Measurements from ENCODE around the gene SH3D21.

SH3D21 gene

DNA sequence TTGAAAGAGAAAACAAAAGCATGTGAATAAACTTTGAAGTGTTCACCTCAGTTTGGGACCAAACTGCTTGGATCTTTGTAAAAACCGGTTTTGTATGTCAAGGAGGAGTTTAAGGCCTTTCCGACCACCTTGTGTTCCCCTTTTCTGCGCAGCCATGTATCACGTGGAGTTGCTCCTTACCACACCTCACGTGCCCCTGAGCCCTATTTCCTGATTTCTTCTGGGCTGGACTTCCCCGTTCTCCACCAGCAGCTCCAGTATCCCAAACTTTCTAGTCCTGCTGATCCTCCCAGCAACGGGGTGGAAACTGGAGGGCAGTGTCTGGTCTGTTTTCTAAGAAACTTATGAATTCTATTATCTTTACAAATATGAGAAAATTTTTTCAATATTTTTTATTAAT lies 1.6 kb upstream of the SH3D21 start:
- DNase-seq = no peak

DNA sequence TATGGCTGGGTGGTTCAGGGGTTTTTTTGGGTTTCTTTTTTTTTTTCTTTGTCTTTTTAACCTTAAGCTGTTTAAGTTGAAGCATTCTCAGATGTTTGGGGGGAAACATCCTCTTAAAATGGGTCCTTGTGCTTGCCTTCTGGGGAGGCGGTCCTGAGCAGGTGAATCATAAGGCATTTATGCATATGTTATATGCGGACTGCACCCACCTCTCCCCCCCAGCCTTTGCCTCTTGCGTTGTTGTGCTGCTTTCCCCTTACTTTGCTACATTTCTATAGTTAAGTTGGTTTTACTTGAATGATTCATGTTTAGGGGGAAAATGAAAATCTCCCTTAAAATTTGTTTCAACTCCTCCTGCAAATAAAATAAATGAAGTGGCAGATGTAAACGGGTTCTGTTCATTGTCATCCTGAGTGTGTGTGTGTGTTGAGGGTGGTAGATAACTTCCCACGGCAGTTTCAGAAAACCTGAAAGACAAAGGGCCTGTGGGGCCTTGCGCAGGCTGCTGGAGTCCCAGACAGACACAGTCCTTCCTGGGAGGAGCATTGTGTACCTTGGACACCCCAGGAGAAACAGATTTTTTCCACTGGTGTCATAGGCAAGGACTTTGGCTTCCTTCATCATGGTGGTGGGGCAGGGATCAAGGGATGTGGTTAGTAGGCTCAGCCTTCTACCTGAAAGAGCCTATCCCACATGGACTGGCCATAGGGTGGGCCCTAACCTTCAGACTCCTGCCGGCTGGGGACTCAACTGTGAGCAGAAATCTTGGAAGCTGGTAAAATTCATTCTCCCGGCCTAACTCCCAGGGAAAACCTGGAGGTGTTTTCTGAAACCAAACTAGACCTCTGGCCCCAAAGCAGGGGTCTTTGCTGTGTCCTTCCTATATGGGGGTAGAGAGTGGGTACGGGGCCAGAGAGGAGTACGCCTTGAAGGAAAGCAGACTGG lies 926 bp upstream of the SH3D21 start:
- DNase-seq = peak; percentile 55

DNA sequence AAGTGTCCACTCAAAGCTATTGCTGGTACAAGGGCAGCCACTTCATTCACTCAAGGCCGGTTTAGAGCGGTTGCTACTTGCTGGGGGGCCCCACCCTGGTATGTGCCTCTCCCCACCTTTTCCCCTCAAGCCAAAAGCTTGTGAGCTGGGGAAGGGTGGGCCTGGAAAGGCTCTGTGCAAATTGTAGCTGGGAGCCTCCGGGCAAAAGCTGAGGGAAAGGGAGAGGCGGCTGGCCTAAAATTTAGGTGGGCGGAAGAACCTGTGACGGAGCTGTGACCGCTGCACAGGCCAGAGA lies 306 bp upstream of the SH3D21 start:
- DNase-seq = no peak

DNA sequence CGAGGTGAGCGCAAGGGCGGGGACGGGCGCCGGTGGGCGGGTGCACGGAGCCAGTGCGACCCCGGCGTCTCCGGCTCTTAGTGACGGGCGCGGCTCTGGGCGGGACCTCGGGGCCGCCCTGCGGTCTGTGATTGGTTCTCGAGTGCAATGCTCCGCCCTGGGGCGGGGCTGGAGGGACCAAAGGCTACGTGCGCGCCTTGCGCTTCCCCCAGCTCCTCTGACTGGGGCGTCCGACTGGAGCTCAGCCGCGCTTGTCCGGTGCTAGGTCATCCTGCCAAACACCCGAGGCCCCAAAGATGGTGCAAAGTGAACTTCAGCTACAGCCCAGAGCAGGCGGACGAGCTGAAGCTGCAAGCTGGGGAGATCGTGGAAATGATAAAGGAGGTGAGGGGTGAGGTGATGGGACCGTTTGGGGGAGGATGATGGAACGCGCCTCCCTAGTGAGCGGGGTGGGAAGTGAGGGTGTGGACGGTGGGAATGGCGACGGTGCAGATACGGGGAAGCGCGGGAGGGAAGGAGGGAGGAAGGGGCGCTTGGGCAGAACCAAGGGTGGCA lies 811 bp downstream of the SH3D21 start:
- peak; percentile 93 for DNase-seq

DNA sequence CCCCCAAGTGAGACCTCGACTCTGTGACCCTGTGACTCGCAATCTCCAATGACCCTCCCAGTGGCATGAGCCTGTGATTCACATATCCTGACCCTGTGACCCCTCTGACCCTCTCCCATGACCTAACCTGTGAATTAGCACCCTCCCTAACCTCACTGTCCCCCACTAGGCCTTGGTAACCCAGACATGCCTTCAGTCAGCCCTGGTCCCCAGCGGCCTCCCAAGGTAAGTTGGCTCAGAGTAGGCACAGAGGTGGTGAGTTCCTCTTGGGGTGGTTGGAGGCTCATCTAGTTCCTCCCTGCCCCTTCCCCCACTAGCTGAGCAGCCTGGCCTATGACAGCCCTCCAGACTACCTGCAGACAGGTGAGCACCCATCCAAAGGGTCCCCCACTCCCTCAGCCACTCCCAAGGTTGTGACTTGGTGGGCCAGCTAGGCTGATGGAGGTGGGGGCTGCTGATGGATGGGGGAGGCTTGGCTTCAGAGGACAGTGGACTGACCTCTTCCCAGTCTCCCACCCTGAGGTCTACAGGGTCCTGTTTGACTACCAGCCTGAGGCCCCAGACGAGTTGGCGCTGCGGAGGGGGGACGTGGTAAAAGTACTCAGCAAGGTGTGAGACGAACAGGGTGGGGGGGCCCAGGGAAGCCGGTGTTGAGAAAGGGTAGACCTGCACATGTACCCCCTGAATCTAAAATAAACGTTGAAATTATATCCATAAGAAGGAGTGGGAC lies 1.6 kb downstream of the SH3D21 start:
- DNase-seq = no peak

DNA sequence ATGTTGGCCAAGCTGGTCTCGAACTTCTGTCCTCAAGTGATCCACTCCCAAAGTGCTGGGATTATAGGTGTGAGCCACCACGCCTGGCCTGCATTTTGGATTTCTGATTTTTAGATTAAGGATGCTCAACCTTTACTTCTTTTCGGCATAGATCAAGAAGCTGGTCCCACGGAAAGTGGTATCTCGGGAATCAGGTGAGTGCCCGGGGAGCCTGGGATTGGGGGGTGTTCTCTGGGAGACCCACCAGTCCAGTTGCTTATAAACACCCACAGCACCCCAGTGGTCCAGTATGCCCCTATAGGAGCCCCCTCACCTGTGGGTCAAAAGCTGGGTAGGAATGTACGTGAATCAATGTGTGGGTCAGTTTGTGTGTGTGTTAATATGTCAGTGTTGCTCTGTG lies 3.2 kb downstream of the SH3D21 start:
- DNase-seq = no peak

DNA sequence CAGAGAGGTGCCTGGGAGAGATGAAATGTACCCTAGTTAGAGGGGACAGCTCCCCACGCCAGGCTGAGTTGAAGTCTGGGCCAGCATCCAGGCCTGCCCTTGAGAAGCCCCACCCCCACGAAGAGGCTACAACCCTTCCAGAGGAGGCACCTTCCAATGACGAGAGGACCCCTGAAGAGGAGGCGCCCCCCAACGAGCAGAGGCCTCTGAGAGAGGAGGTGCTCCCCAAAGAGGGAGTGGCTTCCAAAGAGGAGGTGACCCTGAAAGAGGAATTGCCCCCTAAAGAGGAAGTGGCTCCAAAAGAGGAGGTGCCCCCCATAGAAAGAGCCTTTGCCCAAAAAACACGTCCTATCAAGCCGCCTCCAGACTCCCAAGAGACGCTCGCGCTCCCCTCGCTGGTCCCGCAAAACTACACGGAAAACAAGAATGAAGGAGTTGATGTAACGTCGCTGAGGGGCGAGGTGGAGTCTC lies 14.2 kb downstream of the SH3D21 start:
- DNase-seq = no peak

DNA sequence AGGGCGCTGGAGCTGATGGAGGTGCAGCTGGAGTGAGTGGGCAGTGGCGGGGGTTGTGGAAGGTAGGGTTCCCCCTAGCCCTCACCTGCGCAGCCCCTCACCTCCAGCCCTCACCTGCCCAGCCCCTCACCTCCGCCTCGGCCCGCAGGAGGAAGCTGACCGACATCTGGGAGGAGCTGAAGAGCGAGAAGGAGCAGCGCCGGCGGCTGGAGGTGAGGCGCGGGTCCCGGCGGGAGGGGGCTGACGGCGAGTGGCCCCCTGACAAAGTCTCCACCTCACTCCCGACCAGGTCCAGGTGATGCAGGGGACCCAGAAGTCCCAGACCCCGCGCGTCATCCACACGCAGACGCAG lies 14.6 kb downstream of the SH3D21 start:
- DNase-seq = no peak

DNA sequence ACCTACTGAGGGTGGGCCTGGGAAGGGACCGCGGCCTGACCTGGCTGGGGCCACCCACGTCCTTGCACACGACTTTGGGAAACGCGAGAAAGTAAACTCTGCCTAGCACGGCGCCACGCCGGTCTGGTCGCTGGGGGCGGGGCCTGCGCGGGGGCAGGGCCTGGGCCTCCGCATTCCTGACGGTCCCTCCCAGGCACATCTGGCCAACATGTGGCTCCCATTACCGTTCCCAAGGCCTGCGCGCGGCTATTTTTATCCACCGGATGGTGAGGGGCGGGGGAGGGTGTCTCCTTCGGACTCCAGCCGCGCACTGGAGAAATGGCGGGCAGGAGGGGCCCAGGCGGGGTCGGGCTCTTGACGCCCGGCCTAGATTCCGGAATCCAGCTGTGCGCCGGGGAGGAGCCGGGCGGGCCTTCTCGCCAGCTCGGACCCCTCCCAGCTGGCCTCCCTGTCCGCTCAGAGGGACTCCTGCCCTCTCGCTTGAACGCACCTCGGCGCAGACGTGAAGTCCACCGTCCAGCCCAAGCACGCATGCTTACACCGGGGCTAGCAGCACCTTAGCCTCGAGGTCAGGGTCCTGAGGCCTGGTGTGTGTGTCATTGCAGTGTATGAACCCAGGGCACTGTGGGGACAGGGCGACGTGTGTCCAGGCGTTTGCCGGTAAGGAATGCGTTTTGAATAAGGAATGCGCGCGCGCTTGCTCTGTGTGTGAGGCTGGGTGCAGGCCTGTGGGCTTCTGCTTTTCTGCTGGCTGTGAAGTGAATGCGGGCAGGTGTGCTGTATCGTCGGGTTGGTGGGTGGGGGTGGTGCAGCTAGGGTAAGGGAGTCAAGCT lies 15.2 kb downstream of the SH3D21 start:
- peak; percentile 42 for DNase-seq

DNA sequence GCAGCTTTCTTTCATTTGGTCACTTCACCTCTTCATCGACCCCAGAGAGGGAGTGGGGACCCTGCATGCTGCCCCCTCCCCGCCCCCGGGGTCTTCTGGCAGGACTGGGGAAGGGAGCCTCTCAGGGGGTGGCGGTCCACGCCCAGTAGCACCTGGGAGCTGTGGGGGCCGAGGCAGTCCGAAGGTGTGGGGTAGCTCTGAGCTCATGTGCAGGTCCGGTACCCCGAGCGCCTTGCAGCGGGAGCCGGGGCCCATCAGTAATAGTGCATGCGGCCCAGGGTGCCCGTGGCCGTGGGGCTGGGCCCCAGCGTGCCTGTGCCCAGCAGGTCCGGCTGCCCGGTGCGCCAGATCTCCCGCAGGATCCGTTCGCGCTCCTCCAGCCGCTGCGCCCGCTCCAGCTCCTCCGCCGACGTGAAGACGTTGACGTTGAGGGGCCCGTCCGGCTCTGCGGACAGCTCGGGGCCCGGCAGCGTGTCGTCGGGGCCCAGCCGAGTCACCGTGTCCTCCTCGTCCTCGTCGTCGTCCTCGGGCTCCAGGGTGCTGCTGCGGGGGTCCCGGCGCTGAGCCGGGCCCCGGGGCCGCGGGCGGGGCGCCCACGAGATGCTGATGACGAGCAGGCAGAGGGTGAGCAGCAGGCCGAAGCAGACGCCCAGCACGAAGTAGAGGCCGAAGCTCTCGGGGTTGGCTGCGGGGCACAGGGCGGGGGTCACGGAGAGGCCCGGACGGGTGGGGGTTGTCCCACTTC lies 16.0 kb downstream of the SH3D21 start:
- DNase-seq = no peak

DNA sequence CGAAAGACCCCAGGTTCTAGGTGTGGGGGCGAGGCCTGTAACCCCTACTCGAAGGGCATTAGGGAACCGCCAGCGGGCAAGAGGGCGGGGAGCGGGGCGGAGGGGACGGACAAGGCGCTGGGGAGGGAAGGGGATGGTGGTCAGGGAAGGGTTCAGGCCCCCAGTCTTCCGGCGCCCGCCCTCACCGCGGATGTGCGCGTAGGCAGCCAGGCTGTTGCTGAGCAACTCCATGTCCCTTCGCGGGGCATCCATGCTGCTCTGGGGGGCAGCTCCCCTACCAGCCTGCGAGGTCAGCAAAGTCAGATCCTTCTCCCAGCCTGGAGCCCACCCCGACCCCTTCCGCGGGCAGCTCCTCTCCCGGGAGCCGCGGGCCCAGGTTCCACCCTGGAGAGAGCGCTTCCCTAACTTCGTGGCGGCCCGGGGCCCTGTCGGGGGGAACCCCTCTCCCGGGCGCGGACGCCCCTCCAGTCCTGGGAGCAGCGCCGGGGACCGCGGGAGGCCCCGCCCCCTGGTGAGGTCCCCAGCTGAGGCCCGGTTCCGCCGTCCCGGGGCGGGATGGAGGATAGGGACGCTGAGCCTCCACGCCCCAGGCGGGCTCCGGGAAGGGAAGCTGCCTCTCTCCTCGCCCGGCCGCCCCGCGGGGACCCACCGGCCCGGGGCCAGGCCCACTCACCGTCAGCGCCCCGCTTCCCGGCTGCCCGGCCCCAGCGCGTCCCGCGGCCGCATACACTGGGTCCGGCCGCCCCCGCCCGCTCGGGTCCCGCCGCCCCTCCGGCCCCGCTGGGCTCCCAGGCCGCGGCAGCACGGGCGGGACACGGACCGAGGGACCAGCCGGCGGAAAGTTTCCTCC lies 16.8 kb downstream of the SH3D21 start:
- peak; percentile 43 for DNase-seq

DNA sequence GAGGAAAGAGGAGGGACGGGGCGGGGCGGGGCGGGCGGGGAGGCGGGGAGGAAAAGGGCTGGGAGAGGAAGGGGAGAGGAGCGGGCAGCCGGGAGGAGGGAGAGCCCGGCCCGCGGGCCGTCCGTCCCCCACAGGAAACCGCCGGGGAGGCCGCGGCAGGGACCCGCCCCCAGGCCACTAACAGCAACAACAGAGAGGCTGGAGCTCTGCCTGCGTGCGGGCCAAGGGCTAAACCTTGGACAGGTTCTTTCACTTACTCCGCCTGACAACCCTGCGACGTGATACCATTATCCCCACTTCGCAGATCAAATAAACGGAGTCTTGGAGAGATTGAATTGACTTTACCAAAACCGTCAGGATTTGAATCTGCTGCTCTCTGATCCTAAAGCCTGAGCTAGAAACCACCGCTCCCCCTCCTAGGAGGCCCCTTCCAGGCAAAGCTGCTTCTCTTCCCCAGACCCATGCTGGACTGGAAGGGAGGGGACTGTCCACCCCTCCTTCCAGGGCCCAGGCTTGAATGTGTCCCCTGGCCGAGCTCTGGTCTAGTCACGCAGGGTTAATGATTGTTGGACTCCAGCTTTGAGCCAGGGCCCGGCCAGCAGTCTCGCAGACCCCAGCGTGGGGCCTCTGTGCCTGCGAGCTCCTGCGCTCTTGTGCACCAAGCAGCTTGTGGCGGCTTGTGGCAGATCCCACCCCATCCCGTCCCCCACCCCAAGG lies 17.6 kb downstream of the SH3D21 start, which contains the start of gene EVA1B:
TSS of gene EVA1B (minus strand) at position 10 of the 717 bp plus-strand sequence. CDS start 608 bp downstream, outside the sequence.
- peak; percentile 51 for DNase-seq

DNA sequence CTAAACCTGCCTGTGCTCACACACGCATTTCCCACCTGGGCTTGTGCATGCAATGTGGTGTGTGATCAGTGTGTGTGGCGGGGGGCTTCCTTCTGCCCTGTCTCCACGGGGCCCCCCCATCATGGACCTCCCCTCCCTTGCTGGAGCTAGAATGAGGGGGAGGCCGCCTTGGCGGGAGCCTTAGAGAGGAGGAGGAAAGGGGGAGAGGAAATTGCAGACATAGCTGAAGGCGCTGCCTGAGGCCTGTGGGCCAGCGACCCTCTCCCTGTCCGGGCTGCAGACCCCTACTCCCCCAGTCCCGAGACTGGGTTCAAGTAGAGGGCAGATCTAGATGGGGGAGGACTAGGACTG lies 18.2 kb downstream of the SH3D21 start:
- no peak for DNase-seq

DNA sequence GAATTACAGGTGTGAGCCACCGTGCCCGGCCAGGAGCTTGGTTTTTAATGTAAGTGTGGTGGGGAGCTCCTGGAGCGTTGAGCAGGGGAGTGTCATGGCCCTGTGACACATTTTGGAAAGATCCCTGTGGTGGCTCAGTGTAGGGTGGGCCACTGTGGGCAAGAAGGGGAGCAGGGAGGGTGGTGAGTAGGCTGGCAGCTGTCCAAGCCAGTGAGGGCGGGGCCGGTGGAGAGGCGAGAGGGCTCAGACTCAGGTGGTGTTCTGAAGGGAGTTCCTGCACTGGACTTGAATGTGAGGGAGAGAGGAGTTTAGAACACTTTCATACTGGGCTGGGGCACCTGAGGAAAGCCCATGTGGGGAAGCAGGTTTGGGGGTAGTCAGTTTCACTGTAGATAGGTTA lies 20.3 kb downstream of the SH3D21 start:
- no peak for DNase-seq

DNA sequence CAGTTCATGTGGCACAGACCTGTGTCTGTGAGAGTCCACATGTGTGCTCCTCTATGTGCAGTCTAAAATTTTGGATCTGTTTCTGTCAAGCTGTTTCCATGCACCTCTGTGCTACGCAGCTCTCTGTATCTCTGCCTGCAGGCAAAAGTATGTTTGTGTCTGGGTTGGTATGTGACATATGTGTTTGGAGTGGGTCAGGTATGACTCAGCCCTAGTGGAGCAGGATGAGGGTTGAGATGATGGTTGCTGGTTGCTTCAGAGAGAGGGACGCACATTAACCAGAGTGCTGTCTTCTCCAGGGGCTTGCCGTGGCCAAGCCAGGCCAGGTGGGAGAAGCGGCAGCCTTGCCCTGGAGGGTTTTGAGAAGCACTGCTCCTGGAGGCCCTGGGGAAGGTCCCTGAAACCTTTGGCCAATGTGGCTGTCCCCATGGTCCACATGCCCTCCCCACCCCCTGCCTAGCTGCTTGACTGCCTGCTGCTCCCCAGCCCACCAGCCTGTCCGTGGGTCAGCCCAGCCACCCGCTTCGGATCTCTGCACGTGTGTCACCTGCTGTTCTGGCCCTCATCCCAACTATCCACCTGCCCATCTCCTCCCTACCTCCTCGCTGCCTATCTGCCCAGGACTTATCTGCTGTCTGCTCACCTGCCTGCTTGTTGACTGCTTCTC lies 21.4 kb downstream of the SH3D21 start:
- no peak for DNase-seq

DNA sequence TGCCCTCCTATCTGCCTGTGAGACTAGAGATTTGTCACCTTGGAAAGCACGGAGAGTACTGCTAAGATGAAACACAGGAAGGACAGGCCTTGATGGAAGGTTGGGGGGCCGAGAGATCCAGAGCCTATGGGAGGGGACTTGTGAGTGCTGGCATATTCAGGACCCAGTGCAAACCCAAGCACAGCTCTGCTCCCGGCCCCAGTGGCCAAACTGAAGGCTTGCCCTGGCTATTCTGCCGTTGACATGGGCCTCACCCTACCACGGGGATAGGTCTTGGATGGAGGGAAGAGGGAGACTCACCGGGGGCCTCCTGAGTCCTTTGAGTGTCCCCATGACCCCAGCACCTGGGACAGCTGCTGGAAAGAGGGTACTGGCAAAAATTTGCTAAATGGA lies 21.9 kb downstream of the SH3D21 start:
- DNase-seq = no peak

DNA sequence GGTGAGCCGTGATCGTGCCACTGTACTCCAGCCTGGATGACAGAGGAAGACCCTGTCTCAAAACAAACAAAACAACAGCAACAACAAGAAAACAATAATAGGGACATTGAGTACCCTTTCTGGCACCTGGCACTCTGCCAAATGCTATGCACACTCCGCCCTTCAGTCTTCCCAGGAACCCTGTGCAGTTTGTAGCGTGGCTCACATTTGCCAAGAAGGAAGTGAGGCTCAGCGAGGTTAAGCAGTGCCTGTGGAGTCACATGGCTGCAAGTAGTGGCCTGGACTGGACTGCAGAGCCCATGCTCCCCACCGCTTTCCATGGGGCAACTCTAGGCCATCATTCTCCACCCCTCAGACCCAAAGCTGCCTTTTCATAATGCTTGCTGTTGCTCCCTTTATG lies 22.5 kb downstream of the SH3D21 start:
- no peak for DNase-seq

DNA sequence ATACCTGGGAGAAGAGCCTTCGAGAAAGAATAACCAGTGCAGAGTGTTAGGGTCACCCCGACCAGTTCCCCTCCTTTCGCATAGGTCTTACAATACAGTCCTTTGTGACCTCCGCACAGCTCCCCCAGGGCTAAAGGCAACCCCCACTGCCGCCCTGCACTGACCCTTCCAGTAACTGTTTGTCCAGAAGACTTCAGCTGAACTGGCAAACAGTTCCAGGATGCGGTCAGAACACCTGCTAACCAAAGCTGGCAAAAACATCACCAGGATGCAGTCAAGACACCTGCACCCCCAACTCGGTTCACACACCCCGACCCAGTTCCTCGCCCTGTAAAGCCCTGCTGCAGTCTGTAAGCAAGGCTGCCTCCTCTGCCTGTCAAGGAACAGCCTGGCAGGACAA lies 23.6 kb downstream of the SH3D21 start:
- DNase-seq = no peak

DNA sequence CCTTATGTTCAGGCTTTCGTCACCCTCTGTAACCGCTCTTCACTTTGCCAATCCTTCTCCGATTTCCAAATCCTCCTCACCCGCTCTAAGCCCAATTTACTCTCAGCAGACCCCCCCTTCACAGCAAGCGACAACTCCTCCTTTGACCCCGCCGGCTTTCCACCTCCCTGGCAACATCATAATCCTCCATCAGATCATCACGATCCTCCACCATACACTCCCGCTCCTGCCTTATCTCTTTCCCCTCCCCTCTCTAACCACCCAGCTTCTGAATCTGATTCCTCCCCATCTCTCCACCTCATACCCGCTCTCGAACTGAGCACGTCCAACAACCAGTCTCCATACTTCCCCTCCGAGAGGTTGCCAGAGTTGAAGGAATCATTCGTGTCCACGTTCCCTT lies 24.8 kb downstream of the SH3D21 start:
- DNase-seq = no peak

DNA sequence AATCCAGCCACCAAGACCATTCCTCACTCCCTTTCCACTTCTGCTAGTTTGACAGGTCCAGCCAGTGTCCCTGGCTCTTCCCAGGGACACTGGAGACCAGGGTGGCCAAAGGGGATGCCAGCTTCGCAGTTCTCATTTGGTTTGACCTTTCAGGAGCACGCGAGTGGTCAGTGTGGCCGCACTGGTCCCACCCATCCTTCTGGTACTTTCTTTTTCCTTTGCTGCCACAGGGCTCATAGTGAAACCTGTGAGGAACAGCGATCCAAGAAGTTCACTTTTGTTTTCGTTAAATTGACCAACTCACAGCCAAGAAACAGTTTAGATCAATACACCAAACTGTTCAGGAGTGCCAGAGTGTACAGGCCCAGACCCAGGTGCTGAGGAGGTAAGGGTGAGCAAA lies 31.7 kb downstream of the SH3D21 start:
- no peak for DNase-seq

All from activated naive CD4-positive, alpha-beta T cell treated with Interleukin-2 at 50 U/mL for 16 hours (primary cell).